ENCODE measurements around the gene RNGTT.

- TF ChIP-seq CTCF (IDR thresholded peaks at IDR 0.05) (no peak), POLR2A (IDR thresholded peaks at IDR 0.05) (no peak), POLR2AphosphoS5 (IDR thresholded peaks at IDR 0.05) (no peak)
These were observed 128.2 kb downstream of the RNGTT start for GRCh38 chr6:88835210-88835609.
